GM12878 (cell line): ENCODE measurements around the gene GATA2. TPM values are rescaled to one million over a fixed set of nuclear protein-coding genes. Genes with fewer than 3 reads are reported as not detected.

Experiments
- ATAC-seq: fragments of 200-7000 bp; cut with Tn5 transposase; 3 replicates; pipeline ENCODE4 v1.9.1; 2020; ENCODE audit warnings: mild to moderate bottlenecking, moderate library complexity
- BruUV-seq: library from RNA; stranded (reverse); fragments of 400-500 nt; replicated peaks from 2 replicates; lab custom pipeline; 2021; lab: Mats Ljungman, UMichigan
- CTCF ChIA-PET: fragments of 300-600 bp; sonication (Branson Sonifier 250); formaldehyde crosslinking; extraction: SDS; loops from one replicate; lab custom pipeline; 2021; ENCODE audit warnings: inconsistent platforms; lab: Yijun Ruan, JAX
- POLR2A ChIA-PET: fragments of 350-600 bp; formaldehyde crosslinking; extraction: SDS; loops from one replicate; lab custom pipeline; 2021; ENCODE audit warnings: inconsistent platforms; lab: Charles Lee
- RAD21 ChIA-PET: fragments of 300-600 bp; sonication (Branson Sonifier 250); formaldehyde crosslinking; loops from one replicate; lab custom pipeline; 2023; ENCODE audit warnings: antibody characterized with exemption; ENCODE audit not compliant: unreplicated experiment; lab: Charles Lee
- SMC1A ChIA-PET: fragments of 300-600 bp; sonication (Branson Sonifier 250); formaldehyde crosslinking; loops from one replicate; lab custom pipeline; 2023; ENCODE audit not compliant: unreplicated experiment, uncharacterized antibody; lab: Charles Lee
- DNase-seq: peaks from one replicate; pipeline ENCODE4 v3.0.0-alpha.2; 2011; ENCODE audit warnings: low read depth, low spot score
- FAIRE-seq: peaks from 3 replicates; lab custom pipeline; 2011; peaks lifted over from hg19 to GRCh38; lab: Jason Lieb, UNC
- H2AFZ ChIP-seq: 2 replicates; pipeline ENCODE4 v1.6.0; 2011; ENCODE audit warnings: low read depth, low read length, control low read depth; ENCODE audit not compliant: control insufficient read depth
- H3K27ac ChIP-seq: 2 replicates; pipeline ENCODE4 v1.5.1; 2011; ENCODE audit warnings: control low read depth; ENCODE audit not compliant: control insufficient read depth, insufficient read depth
- H3K27me3 ChIP-seq, 2 experiments: replicated peaks in 1 of 2; 2 replicates each; pipeline versions ENCODE4 v1.6.0 to v1.6.1; 2011; ENCODE audit warnings: low read length in 1 of 2; ENCODE audit not compliant: control insufficient read depth in 2 of 2, insufficient read depth in 2 of 2
- H3K36me3 ChIP-seq, 2 experiments: 2 replicates each; pipeline ENCODE4 v1.5.1; 2011; ENCODE audit warnings: low read length in 1 of 2; ENCODE audit not compliant: control insufficient read depth in 2 of 2, insufficient read depth in 2 of 2
- H3K4me1 ChIP-seq: 2 replicates; pipeline ENCODE4 v1.6.1; 2011; ENCODE audit warnings: mild to moderate bottlenecking, low read length, moderate library complexity, mixed read lengths; ENCODE audit not compliant: control insufficient read depth, insufficient read depth
- H3K4me2 ChIP-seq: 2 replicates; pipeline ENCODE4 v1.6.0; 2011; ENCODE audit warnings: control low read depth; ENCODE audit not compliant: control insufficient read depth, insufficient read depth
- H3K4me3 ChIP-seq: fragments of 200-600 bp; sonication (generic); 2 replicates; pipeline ENCODE4 v1.5.1; 2016
- H3K79me2 ChIP-seq: 2 replicates; pipeline ENCODE4 v1.6.0; 2011; ENCODE audit warnings: low read length; ENCODE audit not compliant: control insufficient read depth, insufficient read depth
- H3K9ac ChIP-seq: 2 replicates; pipeline ENCODE4 v1.8.0; 2011; ENCODE audit warnings: low read length, control low read depth, mixed read lengths; ENCODE audit not compliant: control insufficient read depth, insufficient read depth
- H3K9me3 ChIP-seq: replicated peaks from 3 replicates; pipeline ENCODE4 v1.5.1; 2011; ENCODE audit warnings: mild to moderate bottlenecking, low read length; ENCODE audit not compliant: control insufficient read depth, insufficient read depth
- H4K20me1 ChIP-seq: 2 replicates; pipeline ENCODE4 v1.6.0; 2011; ENCODE audit not compliant: control insufficient read depth, insufficient read depth
- CHD4 ChIP-seq: fragments of 200-600 bp; sonication (generic); IDR thresholded peaks from 2 replicates; pipeline ENCODE4 v1.6.1; 2016; ENCODE audit warnings: mild to moderate bottlenecking
- ESRRA ChIP-seq: IDR thresholded peaks from 2 replicates; pipeline ENCODE4 v1.6.1; 2012; ENCODE audit warnings: mild to moderate bottlenecking, low read length, improper control_type of control experiment
- EZH2 ChIP-seq: IDR thresholded peaks from 2 replicates; pipeline ENCODE4 v1.6.1; 2012; ENCODE audit warnings: low read depth, mild to moderate bottlenecking, control low read depth, inconsistent platforms, low read length, borderline replicate concordance; ENCODE audit not compliant: control insufficient read depth
- HDAC2 ChIP-seq: fragments of 200-600 bp; sonication (generic); IDR thresholded peaks from 2 replicates; pipeline ENCODE4 v1.6.1; 2017
- PML ChIP-seq: IDR thresholded peaks from 2 replicates; pipeline ENCODE4 v1.6.1; 2012; ENCODE audit warnings: low read length, inconsistent platforms
- POLR2AphosphoS5 ChIP-seq: IDR thresholded peaks from 2 replicates; pipeline ENCODE4 v1.6.1; 2011; ENCODE audit warnings: mild to moderate bottlenecking, low read length, inconsistent platforms
- RAD51 ChIP-seq: fragments of 450-650 bp; IDR thresholded peaks from 2 replicates; pipeline ENCODE4 v1.6.1; 2016; ENCODE audit warnings: moderate library complexity, mild to moderate bottlenecking, inconsistent platforms
- RBBP5 ChIP-seq: fragments of 200-600 bp; sonication (generic); conservative IDR thresholded peaks from 2 replicates; pipeline ENCODE4 v1.6.1; 2016
- RCOR1 ChIP-seq: conservative IDR thresholded peaks from 2 replicates; pipeline ENCODE4 v1.6.1; 2012; ENCODE audit warnings: low read depth, low read length, improper control_type of control experiment
- SMC3 ChIP-seq: IDR thresholded peaks from 2 replicates; pipeline ENCODE4 v1.6.1; 2011; ENCODE audit warnings: low read length, improper control_type of control experiment, borderline replicate concordance
- SRF ChIP-seq, 2 experiments: IDR thresholded peaks; 2 replicates each; pipeline ENCODE4 v1.6.1; 2011; ENCODE audit warnings: low read depth in 2 of 2, low read length in 2 of 2, mild to moderate bottlenecking in 1 of 2, moderate library complexity in 1 of 2
- WGBS: methylation state at CpG from one replicate; pipeline ENCODE4 v1.1.6; 2016; ENCODE audit warnings: low lambda C conversion rate; ENCODE audit not compliant: insufficient replicate concordance, insufficient coverage; ENCODE audit errors: missing lambda C conversion rate; 5-methylcytosine and 5-hydroxymethylcytosine counted together
- in situ Hi-C: fragments of 300-500 bp; cut with MboI; formaldehyde crosslinking; loops from 9 replicates; pipeline ENCODE4 v1.14.3; 2018; ENCODE audit warnings: mixed read lengths
- intact Hi-C: fragments of 100-400 bp; cut with micrococcal nuclease; formaldehyde crosslinking; loops from one replicate; pipeline ENCODE4 v1.14.2; 2022; ENCODE audit not compliant: unreplicated experiment
- polyA plus RNA-seq, 11 experiments: library from polyadenylated mRNA; depleted of rRNA in 4 of 11; unstranded in 6 of 11; stranded (reverse) in 5 of 11; fragments of >200 nt; fragmentation: Nextera tagmentation in 4 of 11; fragmentation: Illumina TruSeq in 1 of 11; extraction: Ambion mirVana in 4 of 11; extraction: Trizol in 1 of 11; gene quantifications; 1 replicate in 1 of 11; 2 replicates in 10 of 11; pipeline versions ENCODE4 v1.2.1 to v1.2.3, GENCODE V29; 2011 to 2016; ENCODE audit warnings: inconsistent platforms in 2 of 11, missing spikeins in 2 of 11, low read depth in 1 of 11
- total RNA-seq, 4 experiments: library from RNA; depleted of rRNA in 3 of 4; stranded (reverse); fragments of >200 nt in 3 of 4; fragmentation: Illumina TruSeq in 1 of 4; extraction: Trizol in 1 of 4; gene quantifications; 2 replicates each; pipeline versions ENCODE4 v1.2.1 to v1.2.3, GENCODE V29; 2013 to 2021
- TF ChIP-seq, protein P1 (sequence below): IDR thresholded peaks from 2 replicates; pipeline ENCODE4 v1.6.1; 2011; ENCODE audit warnings: borderline replicate concordance, low read depth, mild to moderate bottlenecking, moderate library complexity, mixed read lengths, low read length; ENCODE audit not compliant: insufficient read depth; ENCODE audit errors: extremely low read length
- TF ChIP-seq, protein P2 (sequence below): IDR thresholded peaks from 2 replicates; pipeline ENCODE4 v1.6.1; 2011; ENCODE audit warnings: mild to moderate bottlenecking, low read depth, low read length, moderate library complexity; ENCODE audit not compliant: insufficient replicate concordance

Gene GATA2
- total and polyA plus RNA-seq, 10 of the 15 experiments (the other 5 are each of a cell fraction or from before 2014, with no cell fraction given): 0.56 TPM; not detected in 9

DNA sequence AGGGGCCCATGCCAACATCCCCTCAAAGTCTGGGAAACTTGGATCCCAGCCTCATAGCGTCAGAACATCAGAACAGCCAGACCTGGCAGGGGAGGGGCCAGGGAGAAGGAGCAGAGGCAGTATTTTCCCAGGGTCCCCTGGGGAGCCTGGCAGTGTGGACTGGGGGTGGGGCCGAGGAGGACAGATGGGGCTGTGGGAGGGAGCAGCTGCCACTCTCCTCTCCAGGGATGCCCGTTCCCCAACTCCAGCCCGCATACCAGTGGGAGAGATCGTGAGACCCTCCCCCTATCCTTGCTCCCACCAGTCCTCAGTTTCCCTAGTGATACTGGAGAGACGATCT, 19.9 kb downstream of the GATA2 start:
- no peaks in the 10 kb centered on the region; the same call in 1 of the 2 replicates for H3K4me1 ChIP-seq
- ChIA-PET CTCF (no interaction called here), RAD21 (no interaction called here), SMC1A (no interaction called here), POLR2A (no interaction called here)
- WGBS: 33% methylated on average over 5 of the region's 6 CpGs
- TF ChIP-seq RCOR1: no peak
- no peak for TF ChIP-seq SMC3
- TF ChIP-seq, protein P1, sequence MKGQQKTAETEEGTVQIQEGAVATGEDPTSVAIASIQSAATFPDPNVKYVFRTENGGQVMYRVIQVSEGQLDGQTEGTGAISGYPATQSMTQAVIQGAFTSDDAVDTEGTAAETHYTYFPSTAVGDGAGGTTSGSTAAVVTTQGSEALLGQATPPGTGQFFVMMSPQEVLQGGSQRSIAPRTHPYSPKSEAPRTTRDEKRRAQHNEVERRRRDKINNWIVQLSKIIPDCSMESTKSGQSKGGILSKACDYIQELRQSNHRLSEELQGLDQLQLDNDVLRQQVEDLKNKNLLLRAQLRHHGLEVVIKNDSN: no peak
- no peak for TF ChIP-seq RBBP5
- TF ChIP-seq PML: no peak
- TF ChIP-seq, protein P2, sequence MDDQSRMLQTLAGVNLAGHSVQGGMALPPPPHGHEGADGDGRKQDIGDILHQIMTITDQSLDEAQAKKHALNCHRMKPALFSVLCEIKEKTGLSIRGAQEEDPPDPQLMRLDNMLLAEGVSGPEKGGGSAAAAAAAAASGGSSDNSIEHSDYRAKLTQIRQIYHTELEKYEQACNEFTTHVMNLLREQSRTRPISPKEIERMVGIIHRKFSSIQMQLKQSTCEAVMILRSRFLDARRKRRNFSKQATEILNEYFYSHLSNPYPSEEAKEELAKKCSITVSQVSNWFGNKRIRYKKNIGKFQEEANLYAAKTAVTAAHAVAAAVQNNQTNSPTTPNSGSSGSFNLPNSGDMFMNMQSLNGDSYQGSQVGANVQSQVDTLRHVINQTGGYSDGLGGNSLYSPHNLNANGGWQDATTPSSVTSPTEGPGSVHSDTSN: no peak
- no peak for TF ChIP-seq POLR2AphosphoS5
- TF ChIP-seq HDAC2: no peak
- no peak for TF ChIP-seq CHD4
- TF ChIP-seq EZH2: no peak
- no peak for TF ChIP-seq RAD51
- no peak for TF ChIP-seq SRF (IDR thresholded peaks at IDR 0.05; ENCODE audit: low read depth in 2 of 2, low read length in 2 of 2)
- TF ChIP-seq ESRRA: no peak
- in situ Hi-C loops: no loop called here
- H3K9me3 ChIP-seq: no peaks in the 10 kb centered on the region
- no peaks in the 10 kb centered on the region for H3K79me2 ChIP-seq
- no peak for ATAC-seq
- no peak overlapping the region for H2AFZ ChIP-seq
- H3K4me3 ChIP-seq: no peak overlapping the region
- BruUV-seq: no TSS peak
- intact Hi-C loops: no loop called here
- H3K27ac ChIP-seq: no peak overlapping the region
- FAIRE-seq: no peak
- no peaks in the 10 kb centered on the region for H4K20me1 ChIP-seq
- H3K27me3 ChIP-seq: peaks cover 0 to 3% of the 10 kb centered on the region in 2 experiments; a peak in 3 of 4 replicates
- no peak for DNase-seq
- H3K36me3 ChIP-seq: no peaks in the 10 kb centered on the region
- no peak overlapping the region for H3K4me2 ChIP-seq
- no peak overlapping the region for H3K9ac ChIP-seq
